ENCODE results near the gene MPDZ.

The MPDZ gene

GRCh38 chr9:13078164-13078563 lies 201.3 kb downstream of the MPDZ start:
- Histone ChIP-seq H3K9ac (ENCODE audit: low read length) (no peak overlapping the region), H2AFZ (ENCODE audit: low read length) (no peak overlapping the region), H3K27ac (ENCODE audit: low read depth, low read length, poor library complexity, severe bottlenecking) (no peak overlapping the region), H3K4me2 (ENCODE audit: low read length) (no peak overlapping the region), H3K79me2 (ENCODE audit: insufficient read depth, low read length) (no peaks in the 10 kb centered on the region), H3K36me3 (ENCODE audit: insufficient read depth, low read length) (no peaks in the 10 kb centered on the region), H3K4me1 (ENCODE audit: insufficient read depth, low read length, severe bottlenecking) (no peaks in the 10 kb centered on the region), H3K9me3 (ENCODE audit: low read length) (no peaks in the 10 kb centered on the region), H3K27me3 (ENCODE audit: insufficient read depth, low read length) (no peaks in the 10 kb centered on the region), H3K9me2 (ENCODE audit: low read depth, low read length) (no peaks in the 10 kb centered on the region; the same call in 1 of the 2 replicates), H3F3A (ENCODE audit: insufficient read depth, low read length) (no peaks in the 10 kb centered on the region), H3K4me3 (ENCODE audit: low read depth, low read length, poor library complexity, severe bottlenecking) (no peak overlapping the region), H4K20me1 (ENCODE audit: insufficient read depth, low read length) (no peaks in the 10 kb centered on the region)
- no peak for TF ChIP-seq EZH2 (IDR thresholded peaks at IDR 0.05; ENCODE audit: borderline replicate concordance, low read length)
- no peak for TF ChIP-seq CTCF (IDR thresholded peaks at IDR 0.05; ENCODE audit: low read length)

- Histone ChIP-seq H3K9ac (ENCODE audit: low read length) (no peak overlapping the region), H4K20me1 (ENCODE audit: insufficient read depth, low read length) (no peaks in the 10 kb centered on the region), H3K27me3 (ENCODE audit: insufficient read depth, low read length) (no peaks in the 10 kb centered on the region), H3K9me2 (ENCODE audit: low read depth, low read length) (no peaks in the 10 kb centered on the region; the same call in 1 of the 2 replicates), H3K4me2 (ENCODE audit: low read length) (no peak overlapping the region), H3K9me3 (ENCODE audit: low read length) (no peaks in the 10 kb centered on the region), H3K79me2 (ENCODE audit: insufficient read depth, low read length) (no peaks in the 10 kb centered on the region), H3K27ac (ENCODE audit: low read depth, low read length, poor library complexity, severe bottlenecking) (no peak overlapping the region), H2AFZ (ENCODE audit: low read length) (no peak overlapping the region), H3K36me3 (ENCODE audit: insufficient read depth, low read length) (no peaks in the 10 kb centered on the region), H3K4me3 (ENCODE audit: low read depth, low read length, poor library complexity, severe bottlenecking) (no peak overlapping the region), H3F3A (ENCODE audit: insufficient read depth, low read length) (no peaks in the 10 kb centered on the region), H3K4me1 (ENCODE audit: insufficient read depth, low read length, severe bottlenecking) (no peaks in the 10 kb centered on the region)
- TF ChIP-seq CTCF (IDR thresholded peaks at IDR 0.05; ENCODE audit: low read length) (no peak), EZH2 (IDR thresholded peaks at IDR 0.05; ENCODE audit: borderline replicate concordance, low read length) (no peak)
Observed at GRCh38 chr9:13076616-13077015, 202.9 kb downstream of the MPDZ start.

DNA sequence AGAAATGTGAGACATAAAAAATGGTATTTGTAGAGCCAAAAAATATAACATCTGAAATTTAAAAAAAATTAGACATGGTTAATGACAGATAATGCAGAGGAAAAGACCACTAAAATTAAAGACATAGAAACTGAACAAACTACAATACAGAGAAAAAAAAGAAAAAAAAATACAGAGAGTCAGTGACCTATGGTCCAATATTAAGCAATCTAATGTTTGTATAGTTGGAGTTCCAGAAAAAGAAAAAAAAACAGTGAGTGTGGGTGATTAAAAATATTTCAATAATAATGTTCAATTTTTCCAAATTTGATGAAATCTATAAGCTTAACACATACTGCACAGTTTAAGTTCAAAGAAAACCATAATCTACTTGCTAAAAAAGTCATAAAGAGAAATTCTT lies 207.6 kb downstream of the MPDZ start:
- Histone ChIP-seq H3K4me1 (ENCODE audit: insufficient read depth, low read length, severe bottlenecking) (no peaks in the 10 kb centered on the region), H3K9ac (ENCODE audit: low read length) (no peak overlapping the region), H3K27me3 (ENCODE audit: insufficient read depth, low read length) (no peaks in the 10 kb centered on the region), H3K27ac (ENCODE audit: low read depth, low read length, poor library complexity, severe bottlenecking) (no peak overlapping the region), H4K20me1 (ENCODE audit: insufficient read depth, low read length) (no peaks in the 10 kb centered on the region), H3K4me3 (ENCODE audit: low read depth, low read length, poor library complexity, severe bottlenecking) (no peak overlapping the region), H3K9me3 (ENCODE audit: low read length) (no peaks in the 10 kb centered on the region), H2AFZ (ENCODE audit: low read length) (no peak overlapping the region), H3K79me2 (ENCODE audit: insufficient read depth, low read length) (no peaks in the 10 kb centered on the region), H3K4me2 (ENCODE audit: low read length) (no peak overlapping the region), H3K36me3 (ENCODE audit: insufficient read depth, low read length) (no peaks in the 10 kb centered on the region), H3F3A (ENCODE audit: insufficient read depth, low read length) (no peaks in the 10 kb centered on the region), H3K9me2 (ENCODE audit: low read depth, low read length) (no peaks in the 10 kb centered on the region; the same call in 1 of the 2 replicates)
- TF ChIP-seq EZH2 (IDR thresholded peaks at IDR 0.05; ENCODE audit: borderline replicate concordance, low read length) (no peak), CTCF (IDR thresholded peaks at IDR 0.05; ENCODE audit: low read length) (no peak)

Data from OCI-LY1 (cell line).